ENCODE data around the gene DEFB124.
A peak's percentile ranks its signal among the peaks of the same experiment; 100 is the strongest.
"Not testable (repeated sequence)": the region's sequence is repeated elsewhere in the genome, so short reads cannot be mapped to it uniquely, and the experiment has no call there.

DEFB124 gene

DNA sequence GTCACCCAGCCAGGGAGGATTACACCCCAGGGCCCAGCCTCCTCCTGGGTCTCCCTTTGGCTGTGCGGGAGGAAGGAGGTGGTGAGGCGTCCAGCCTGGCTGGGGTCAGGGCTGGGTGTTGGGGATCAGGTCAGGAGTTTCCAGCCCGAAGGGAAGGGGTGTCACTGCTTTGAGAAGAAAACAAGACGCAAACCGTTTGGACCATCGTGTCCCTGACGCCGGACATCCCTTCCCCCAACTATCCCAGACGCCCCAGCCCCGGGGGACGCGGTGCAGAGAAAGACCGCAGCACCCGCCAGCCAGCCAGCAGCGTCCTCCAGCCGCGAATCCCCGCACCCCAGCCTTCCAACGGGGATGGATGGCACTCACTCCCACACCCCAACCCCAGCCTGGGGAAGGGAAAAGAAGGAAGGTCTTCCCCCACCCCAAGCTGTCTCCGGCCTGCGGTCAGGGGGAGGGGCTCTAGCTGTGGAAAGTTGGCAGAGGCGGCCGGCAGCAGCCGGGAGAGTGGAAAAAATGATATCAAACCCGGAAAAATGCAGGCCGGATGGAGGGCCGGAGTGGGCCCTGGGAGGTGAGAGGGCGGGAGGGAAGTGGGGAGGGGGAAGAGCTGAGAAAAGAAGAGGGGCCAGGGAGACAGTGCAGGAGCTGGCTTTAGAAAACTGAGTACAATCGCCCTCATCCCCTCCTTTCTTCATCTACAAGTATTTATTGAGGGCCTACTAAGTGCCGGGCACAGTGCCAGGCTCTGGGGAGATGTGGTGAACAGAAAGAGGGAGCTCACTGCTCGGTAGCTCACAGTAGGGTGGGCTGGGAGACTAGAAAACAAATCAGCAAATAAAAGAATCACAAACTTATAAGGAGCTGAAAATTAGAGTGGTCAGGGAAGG is 10.8 kb upstream of the DEFB124 start:
- DNase-seq = no peak

DNA sequence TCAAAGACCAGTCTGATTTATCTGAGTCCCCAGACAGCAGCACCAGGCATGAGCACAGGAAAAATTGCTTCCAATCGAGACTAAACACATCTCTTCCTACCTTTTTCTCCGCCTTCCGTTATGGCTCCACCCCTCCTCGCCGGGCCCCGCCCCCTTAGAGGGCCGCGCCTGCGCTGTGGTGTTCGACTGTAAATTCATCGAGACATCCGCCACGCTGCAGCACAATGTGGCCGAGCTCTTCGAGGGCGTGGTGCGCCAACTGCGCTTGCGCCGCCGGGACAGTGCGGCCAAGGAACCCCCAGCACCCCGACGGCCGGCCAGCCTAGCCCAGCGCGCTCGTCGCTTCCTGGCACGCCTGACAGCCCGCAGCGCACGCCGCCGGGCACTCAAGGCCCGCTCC is 9.1 kb upstream of the DEFB124 start:
- no peak for DNase-seq

DNA sequence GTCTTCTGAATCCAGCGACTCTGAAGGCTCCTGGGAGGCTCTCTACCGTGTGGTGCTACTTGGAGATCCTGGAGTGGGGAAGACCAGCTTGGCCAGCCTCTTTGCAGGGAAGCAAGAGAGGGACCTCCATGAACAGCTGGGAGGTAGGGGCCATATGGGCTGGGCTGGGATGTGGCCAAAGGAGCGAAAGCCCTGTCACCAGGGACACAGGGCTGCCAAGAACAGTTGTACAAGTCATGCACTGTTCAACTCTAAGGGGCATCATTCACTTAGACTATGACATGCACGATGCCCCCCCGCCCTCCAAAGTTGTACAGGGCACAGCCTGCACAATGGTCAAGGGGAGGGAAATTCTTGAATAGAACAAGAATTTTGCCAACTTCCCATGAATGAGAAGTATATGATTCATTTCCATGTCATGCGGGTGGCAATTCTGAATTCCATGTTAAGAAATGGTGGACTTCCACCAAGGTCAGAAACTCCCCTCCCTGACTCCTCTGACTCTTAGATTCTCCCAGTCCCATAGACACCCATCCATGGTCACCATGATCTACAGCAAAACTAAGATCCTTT is 1.8 kb upstream of the DEFB124 start:
- peak; percentile 51 for DNase-seq

DNA sequence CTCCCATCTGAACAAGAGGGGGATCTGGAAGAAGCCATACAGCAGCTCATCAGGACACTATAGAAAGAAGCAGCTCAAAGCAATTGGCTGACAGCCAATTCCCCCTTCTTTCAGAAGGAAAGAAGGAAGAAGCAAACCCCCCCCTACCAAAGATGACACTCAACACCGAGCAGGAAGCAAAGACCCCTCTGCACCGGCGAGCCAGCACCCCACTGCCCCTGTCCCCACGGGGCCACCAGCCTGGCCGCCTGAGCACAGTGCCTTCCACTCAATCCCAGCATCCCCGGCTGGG is 1.3 kb upstream of the DEFB124 start:
- no peak for DNase-seq

DNA sequence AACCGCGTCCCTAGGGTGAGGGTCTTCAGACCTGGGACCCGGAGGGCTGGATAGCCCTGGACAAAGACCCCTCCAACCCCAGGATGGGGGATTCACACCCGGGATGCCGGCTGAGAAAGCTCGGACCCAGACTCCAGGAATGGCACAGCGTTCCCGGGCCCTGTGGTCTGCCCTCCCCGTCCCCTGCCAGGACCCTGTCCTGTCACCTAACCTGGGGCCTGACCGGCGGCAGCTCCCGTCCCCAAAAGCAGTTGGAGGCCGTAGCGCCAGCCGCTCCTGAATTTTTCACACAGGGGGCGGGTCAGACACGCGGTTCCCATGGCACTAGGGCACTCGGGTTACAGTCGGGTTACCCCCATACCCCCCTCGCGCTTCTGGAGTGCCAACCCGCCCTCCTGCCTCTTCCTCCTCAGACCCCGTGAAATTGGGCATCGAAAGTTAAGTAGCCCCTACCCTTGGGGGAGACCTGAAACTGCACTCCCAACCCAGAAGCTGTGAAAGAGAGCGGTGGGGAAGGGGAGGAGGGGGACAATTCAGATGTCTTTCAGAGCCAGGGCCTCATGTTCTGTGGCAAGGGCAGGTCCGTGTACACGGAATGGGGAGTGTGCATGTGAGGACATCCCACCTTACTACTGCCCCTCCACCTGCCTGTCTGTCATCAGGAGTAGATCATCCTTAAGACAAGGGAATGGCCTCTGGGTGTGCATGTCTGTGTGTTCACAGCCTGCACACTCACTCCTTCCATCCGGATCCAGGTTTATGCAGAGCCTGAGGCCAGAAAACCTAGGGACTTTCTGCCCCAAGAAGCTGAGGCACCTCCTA is 756 bp upstream of the DEFB124 start:
- DNase-seq = no peak

DNA sequence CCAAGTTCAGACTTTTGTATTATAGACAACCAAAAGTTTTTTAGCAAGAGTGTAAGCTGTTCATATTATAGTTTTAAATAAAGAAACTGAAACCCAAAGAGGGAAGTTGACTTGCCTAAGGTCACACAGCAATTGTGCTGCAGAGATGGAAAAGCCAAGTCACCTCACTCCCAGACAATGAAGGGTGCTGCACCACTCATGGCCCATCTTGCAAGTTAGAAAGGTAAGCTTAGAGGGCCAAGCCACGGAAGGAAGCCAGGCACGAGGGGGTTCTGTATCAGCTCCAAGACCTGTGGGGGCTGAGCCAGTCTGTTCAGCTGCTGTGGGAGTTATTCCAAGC is 860 bp downstream of the DEFB124 start:
- no peak for DNase-seq

DNA sequence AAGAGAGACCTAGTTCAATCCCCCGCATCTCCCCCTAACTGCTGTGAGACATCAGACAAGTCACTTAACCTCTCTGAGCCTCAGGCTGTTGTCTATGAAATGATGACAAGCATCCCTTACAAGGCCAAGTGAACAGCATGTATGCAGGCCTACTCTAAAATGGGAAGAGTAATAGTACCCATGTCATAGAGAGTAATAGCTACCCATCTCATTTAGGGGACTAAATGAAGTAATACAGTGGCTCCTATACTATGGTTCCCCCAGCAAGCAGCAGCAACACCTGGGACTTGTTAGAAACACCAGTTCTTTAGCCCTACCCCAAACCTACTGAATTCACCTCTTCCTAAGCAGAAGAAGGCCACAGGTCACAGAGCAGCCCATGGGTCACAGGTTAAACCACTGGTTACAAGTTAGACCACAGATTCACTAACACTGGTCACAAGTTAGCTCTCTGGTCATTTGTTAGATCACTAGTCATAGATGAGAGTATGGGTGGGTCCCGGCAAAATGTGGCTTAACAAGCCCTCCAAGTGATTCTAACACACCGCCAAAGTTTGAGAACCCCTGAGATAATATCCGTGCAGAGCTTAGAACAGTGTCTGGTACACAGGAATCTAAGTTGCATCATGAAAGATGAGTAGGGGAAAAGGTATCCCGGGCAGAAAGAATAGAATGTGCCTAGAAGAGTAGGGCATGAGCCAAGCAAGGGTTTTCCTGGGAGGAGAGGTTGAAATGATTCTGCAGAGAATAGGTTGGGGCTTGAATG is 1.4 kb downstream of the DEFB124 start:
- no peak for DNase-seq

DNA sequence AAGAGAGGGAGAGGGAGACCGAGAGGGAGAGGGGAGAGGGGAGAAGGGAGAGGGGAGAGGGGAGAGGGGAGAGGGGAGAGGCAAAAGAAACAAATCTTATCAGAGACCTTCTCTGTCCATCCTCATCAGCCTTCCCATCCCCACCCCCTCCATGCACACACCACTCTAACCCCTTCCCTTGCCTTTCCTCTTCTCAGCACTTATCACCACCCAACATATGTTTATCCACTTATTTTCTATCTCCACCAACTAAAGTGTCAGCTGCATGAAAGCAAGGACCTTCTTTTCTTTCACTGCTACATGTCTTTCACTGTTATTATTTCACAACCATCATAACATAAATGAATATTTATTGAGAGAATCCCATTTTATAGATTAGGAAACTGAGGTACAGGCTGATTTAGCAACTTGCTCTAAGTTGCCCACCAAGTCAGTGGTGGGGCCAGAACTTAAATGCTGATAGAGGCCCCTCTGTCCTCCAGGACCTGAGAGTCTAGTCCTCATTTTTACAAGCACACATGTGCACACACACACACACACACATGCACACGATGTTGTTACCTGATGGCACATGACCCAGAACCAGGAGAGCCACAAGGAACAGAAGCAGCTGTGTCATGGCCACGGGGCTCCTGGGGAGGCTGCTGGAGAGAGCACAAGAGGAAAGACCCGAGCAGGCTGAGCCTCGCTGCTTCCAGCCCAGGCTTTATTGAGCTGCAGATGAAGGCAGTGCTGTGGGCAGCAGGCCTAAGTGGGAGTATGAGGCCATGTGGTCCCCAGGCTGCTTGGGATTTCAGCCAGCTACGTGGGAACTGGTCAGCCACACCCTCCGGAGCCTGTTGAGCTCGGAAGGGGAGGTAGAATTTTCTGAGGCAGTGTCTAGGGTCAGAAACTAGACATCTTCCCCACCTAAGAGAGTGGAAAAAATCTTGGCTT is 2.3 kb downstream of the DEFB124 start:
- no peak for DNase-seq

DNA sequence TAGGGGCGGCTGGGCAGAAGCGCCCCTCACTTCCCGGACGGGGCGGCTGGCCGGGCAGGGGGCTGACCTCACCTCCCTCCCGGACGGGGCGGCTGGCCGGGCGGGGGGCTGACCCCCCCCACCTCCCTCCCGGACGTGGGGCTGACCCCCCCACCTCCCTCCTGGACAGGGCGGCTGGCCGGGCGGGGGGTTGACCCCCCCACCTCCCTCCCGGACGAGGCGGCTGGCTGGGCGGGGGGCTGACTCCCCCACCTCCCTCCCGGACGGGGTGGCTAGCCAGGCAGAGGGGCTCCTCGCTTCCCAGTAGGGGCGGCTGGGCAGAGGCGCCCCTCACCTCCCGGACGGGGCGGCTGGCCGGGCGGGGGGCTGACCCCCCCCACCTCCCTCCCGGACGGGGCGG is 4.0 kb downstream of the DEFB124 start:
- not testable (repeated sequence) for DNase-seq

DNA sequence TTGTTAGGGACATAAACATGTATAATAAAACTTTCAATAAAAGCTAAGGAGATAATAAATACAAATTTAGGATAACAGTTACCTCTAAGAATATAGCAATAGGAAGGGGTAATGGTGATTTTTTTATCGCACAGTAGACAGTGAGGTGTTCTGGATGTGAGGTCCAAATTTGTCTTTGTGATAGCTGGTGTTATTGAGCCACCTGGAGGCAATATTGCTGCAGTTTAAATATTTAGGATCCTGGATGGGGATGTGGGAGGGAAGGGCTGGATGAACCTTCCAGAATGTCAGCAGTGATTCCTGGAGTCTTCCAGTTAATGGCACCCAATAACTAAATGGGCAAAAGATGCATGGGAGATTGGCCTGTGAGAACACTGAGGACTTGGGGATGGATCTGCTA is 20.6 kb downstream of the DEFB124 start:
- DNase-seq = no peak

DNA sequence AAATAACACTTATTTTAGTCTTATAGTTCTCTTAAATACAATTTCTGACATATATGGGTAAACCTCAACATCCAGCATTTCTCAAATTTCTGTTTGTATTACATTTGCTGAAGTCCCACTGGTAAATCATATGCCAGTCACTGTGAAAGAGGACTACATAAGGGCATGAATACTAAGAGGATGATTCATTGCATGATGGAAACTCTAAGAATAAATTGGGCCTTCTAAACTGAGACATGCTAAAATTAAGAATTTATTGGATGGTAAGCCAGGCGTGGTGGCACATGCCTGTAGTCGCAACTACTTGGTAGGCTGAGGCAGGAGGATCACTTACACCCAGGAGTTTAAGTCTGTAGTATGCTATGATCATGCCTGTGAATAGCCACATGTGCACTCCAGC is 22.4 kb downstream of the DEFB124 start:
- no peak for DNase-seq

DNA sequence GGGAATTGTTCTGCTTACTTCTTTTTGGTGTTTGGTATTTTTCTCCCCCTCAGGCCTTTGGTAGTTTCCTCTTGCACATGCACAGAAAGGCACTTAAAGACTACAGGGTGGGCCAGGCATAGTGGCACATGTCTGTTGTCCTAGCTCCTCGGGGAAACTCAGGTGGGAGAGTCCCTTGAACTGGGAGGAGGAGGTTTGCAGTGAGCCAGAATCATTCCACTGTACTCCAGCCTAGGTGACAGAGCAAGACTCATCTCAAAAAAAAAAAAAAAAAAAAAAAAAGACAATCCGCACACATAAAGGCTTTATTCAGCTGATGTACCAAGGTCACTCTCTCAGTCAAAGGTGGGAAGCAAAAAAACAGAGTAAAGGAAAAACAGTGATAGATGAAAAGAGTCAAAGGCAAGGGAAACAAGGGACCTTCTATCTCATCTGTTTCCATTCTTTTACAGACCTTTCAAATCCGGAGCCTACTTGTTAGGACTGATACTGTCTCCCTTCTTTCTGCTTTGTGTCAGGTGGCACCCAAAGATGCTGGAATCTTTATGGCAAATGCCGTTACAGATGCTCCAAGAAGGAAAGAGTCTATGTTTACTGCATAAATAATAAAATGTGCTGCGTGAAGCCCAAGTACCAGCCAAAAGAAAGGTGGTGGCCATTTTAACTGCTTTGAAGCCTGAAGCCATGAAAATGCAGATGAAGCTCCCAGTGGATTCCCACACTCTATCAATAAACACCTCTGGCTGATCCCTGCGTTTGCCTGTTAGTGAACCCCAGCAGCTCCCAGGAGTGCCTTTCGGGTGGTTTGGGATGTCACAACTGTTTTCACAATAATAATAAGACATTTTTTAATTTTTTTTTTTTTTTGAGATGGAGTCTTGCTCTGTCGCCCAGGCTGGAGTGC is 25.2 kb downstream of the DEFB124 start:
- no peak for DNase-seq

DNA sequence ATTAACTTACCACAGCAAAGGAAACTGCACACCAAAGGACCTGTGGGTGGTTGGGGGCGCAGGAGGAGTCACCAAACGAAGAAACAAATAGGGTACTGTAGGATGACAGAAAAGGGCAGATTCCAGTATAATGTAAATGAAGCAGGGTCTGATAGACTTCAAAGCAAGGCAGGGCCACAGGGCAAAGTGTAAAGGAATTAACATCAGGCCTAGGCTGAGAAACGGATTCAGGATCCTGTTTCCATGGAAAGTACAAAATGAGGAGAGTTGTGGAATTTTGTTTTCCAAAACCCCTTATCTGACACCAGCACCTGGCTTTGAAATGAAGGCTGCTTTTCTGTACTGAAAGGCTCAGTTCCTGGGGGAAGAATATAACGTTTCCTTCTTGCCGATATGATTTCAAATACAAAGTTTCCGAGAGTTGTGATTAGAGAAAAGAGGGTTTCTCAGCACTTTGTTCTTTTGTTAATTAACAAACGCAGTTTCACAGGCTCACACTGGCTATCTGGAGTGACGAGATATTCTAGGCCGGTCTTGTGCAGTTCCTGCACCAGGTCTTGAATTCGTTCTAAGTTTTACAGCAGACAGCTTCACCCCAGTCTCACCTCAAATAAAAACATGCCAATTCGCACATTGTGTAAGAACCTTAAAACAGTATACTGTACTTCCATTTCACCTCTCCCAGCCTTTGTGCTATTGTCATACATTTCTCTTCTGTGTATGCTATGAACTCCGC is 28.7 kb downstream of the DEFB124 start:
- no peak for DNase-seq

DNA sequence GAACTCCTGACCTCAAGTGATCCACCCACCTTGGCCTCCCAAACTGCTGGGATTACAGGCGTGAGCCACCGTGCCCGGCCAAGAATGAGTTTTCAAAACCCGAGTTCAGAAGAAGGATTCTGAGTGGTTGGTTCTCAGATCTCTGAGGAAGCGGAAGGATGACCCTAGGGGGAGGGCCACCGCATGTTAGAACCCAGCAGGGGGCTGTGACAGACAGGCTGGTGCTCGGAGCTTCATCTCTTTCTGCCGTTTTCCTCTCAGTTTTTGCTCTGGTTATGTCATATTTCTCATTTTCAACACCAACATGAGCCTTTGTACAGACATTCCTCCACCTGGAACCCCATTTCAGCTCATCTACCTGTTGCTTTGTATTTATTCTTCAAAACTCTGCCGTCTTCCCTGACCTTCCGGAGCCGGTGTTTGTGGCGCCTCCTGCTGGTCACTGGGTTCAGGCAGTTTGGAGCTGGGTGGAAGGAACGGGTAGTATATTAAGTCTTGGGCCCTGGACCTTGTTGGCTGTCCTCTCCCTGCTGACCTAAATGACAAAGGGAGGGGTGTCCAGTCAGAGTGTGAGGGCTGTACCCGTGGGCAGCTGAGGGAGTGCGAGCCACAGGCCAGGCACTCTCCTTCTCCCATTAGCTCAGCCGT is 34.8 kb downstream of the DEFB124 start, which contains the start of gene DEFB123:
DEFB123 (plus strand) TSS at position 621 of the 648 bp plus-strand sequence. CDS start 67 bp downstream, outside the sequence.
- no peak for DNase-seq

DNA sequence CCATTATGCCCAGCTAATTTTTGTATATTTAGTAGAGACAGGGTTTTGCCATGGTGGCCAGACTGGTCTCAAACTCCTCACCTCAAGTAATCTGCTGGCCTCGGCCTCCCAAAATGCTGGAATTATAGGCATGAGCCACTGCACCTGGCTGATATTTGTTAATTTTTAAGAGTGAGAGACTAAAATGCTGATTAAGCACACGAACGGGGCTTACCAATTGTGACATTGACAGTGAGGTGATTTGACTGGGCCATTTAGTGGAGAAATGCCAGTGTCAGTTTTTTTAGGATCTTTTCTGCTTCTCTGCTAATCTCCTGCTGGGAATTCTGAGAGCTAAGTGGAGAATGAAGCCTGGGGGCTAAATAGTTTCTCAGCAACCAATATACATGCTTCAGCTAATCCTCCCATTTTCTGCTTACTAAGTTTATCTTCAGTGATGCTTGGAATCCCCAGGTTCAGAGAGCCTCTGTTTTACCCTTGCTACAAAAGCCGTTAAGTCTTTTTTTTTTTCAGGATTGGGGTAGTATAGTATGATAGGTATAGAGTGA is 44.3 kb downstream of the DEFB124 start:
- no peak for DNase-seq

DNA sequence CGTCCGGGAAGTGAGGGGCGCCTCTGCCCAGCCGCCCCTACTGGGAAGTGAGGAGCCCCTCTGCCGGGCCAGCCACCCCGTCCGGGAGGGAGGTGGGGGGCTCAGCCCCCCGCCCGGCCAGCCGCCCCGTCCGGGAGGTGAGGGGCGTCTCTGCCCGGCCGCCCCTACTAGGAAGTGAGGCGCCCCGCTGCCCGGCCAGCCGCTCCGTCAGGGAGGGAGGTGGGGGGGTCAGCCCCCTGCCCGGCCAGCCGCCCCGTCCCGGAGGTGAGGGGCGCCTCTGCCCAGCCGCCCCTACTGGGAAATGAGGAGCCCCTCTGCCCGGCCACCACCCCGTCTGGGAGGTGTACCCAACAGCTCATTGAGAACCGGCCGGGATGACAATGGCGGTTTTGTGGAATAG is 47.4 kb downstream of the DEFB124 start:
- DNase-seq = not testable (repeated sequence)

DNA sequence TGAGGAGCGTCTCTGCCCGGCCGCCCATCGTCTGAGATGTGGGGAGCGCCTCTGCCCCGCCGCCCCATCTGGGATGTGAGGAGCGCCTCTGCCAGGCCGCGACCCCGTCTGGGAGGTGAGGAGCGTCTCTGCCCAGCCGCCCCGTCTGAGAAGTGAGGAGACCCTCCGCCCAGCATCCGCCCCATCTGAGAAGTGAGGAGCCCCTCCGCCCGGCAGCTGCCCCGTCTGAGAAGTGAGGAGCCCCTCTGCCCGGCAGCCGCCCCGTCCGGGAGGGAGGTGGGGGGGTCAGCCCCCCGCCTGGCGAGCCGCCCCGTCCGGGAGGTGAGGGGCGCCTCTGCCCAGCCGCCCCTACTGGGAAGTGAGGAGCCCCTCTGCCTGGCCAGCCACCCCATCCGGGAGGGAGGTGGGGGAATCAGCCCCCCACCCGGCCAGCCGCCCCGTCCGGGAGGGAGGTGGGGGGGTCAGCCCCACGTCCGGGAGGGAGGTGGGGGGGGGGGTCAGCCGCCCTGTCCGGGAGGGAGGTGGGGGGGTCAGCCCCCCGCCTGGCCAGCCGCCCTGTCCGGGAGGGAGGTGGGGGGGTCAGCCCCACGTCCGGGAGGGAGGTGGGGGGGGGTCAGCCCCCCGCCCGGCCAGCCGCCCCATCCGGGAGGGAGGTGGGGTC is 47.9 kb downstream of the DEFB124 start:
- not testable (repeated sequence) for DNase-seq

DNA sequence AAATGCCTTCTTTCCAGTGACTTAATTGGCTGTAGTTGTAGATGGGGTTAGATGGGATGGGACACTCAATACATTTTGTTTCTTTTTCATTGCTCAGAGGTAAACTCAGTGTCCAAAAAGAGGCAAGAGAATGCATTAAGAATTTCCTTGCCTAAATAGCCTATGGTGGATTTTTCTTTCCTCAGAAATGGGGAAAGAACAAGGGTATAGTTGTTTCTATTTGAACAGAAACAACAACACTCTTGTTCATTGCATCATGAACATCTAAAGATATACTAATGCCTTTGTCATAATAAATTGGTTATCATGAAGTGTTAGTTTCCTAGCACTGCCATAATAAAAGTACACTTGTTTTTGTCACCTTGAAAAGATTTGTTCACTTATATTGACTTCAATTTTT is 49.1 kb downstream of the DEFB124 start:
- no peak for DNase-seq

DNA sequence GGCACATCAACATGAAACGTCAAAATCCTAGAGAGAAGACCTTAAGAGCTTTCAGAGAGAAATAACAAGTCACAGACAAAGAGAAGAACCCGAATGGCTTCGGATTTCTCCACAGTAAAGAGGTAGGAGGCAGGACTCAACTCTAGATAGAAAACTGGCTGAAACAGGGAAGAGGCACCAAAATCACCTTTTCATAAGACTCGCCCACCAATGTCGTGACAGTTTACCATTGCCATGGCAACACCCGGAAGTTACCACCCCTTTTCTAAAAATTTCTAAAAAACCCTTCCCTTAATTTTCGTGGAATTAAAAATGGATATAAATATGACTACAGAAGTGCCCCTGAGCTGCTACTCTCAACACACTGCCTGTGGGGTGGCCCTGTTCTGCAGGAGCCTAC is 56.6 kb downstream of the DEFB124 start:
- DNase-seq = no peak
